ENCODE data around the gene TGFA.

TGFA gene

GRCh38 chr2:70494293-70494886, 59.2 kb downstream of the TGFA start:
- TF ChIP-seq FOXP2 (optimal IDR thresholded peaks at IDR 0.05; ENCODE audit: borderline replicate concordance, extremely low read depth, extremely low read length, insufficient read depth) = no peak

GRCh38 chr2:70490381-70490780, 63.2 kb downstream of the TGFA start:
- no peak for TF ChIP-seq REST (IDR thresholded peaks at IDR 0.05; ENCODE audit: insufficient read depth in 1 of 2, low read depth in 2 of 2, low read length in 2 of 2)
- no peak for TF ChIP-seq SIN3A (IDR thresholded peaks at IDR 0.05; ENCODE audit: borderline replicate concordance, insufficient read depth, low read length)
- TF ChIP-seq POLR2AphosphoS5 (IDR thresholded peaks at IDR 0.05; ENCODE audit: low read depth, low read length) = no peak
- TF ChIP-seq TAF1 (IDR thresholded peaks at IDR 0.05; ENCODE audit: borderline replicate concordance, insufficient read depth, low read length) = no peak
- no peak for TF ChIP-seq FOXP2 (optimal IDR thresholded peaks at IDR 0.05; ENCODE audit: borderline replicate concordance, extremely low read depth, extremely low read length, insufficient read depth)

GRCh38 chr2:70489165-70489564, 64.5 kb downstream of the TGFA start:
- TF ChIP-seq FOXP2 (optimal IDR thresholded peaks at IDR 0.05; ENCODE audit: borderline replicate concordance, extremely low read depth, extremely low read length, insufficient read depth) (no peak), POLR2AphosphoS5 (IDR thresholded peaks at IDR 0.05; ENCODE audit: low read depth, low read length) (no peak), TAF1 (IDR thresholded peaks at IDR 0.05; ENCODE audit: borderline replicate concordance, insufficient read depth, low read length) (no peak), SIN3A (IDR thresholded peaks at IDR 0.05; ENCODE audit: borderline replicate concordance, insufficient read depth, low read length) (no peak), REST (IDR thresholded peaks at IDR 0.05; ENCODE audit: insufficient read depth in 1 of 2, low read depth in 2 of 2, low read length in 2 of 2) (no peak)

DNA sequence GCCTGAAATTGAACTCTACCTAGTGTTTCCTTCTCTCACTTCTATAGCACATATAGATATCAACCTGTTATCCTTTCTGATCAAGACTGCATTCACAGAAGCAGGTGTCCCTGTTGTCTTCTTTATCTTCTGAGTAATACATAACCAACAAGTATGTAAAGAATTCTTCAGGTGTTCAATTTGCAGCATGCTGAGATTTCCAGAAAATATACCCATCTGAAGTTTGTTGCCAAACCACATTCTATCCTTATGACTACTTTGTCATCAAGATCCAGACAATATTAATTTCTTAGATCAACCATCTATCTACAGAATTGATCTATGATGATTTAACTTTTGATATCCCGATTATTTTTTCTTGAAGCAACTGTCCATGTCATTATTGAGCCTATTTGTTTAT, 69.5 kb downstream of the TGFA start:
- TF ChIP-seq POLR2AphosphoS5 (IDR thresholded peaks at IDR 0.05; ENCODE audit: low read depth, low read length) = no peak
- TF ChIP-seq SIN3A (IDR thresholded peaks at IDR 0.05; ENCODE audit: borderline replicate concordance, insufficient read depth, low read length) = no peak
- no peak for TF ChIP-seq REST (IDR thresholded peaks at IDR 0.05; ENCODE audit: insufficient read depth in 1 of 2, low read depth in 2 of 2, low read length in 2 of 2)
- TF ChIP-seq TAF1 (IDR thresholded peaks at IDR 0.05; ENCODE audit: borderline replicate concordance, insufficient read depth, low read length) = no peak
- no peak for TF ChIP-seq FOXP2 (optimal IDR thresholded peaks at IDR 0.05; ENCODE audit: borderline replicate concordance, extremely low read depth, extremely low read length, insufficient read depth)

DNA sequence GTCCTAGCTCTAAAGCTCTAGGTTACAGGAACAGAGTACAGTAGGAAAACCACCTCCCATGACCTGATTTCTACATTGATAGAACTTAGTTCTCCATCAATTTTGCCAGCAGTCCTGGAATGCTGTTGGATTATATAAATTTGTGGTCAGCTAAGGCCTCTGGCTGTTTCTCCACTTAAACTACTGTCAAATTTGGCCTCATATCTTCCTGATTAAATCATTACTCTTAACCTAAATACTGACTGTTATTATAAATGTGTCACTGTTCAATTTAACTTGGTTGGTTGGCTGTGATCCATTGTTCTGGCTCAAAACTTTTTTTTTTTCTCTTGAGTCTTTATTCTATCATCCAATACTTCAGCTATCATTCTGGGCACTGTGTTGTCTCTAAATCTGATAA, 71.2 kb downstream of the TGFA start:
- TF ChIP-seq REST (IDR thresholded peaks at IDR 0.05; ENCODE audit: insufficient read depth in 1 of 2, low read depth in 2 of 2, low read length in 2 of 2) (no peak), TAF1 (IDR thresholded peaks at IDR 0.05; ENCODE audit: borderline replicate concordance, insufficient read depth, low read length) (no peak), POLR2AphosphoS5 (IDR thresholded peaks at IDR 0.05; ENCODE audit: low read depth, low read length) (no peak), SIN3A (IDR thresholded peaks at IDR 0.05; ENCODE audit: borderline replicate concordance, insufficient read depth, low read length) (no peak), FOXP2 (optimal IDR thresholded peaks at IDR 0.05; ENCODE audit: borderline replicate concordance, extremely low read depth, extremely low read length, insufficient read depth) (no peak)

Data from PFSK-1 (cell line).